ENCODE data around the gene MCC.
A peak's percentile ranks its signal among the peaks of the same experiment; 100 is the strongest.

MCC gene

GRCh38 chr5:112995764-112996618 is 492.3 kb downstream of the MCC start:
- peak; percentile 64 for DNase-seq (ENCODE audit: low spot score)

- DNase-seq (ENCODE audit: low spot score): peak; percentile 47
Measured at GRCh38 chr5:112986224-112986623, 502.0 kb downstream of the MCC start.

DNA sequence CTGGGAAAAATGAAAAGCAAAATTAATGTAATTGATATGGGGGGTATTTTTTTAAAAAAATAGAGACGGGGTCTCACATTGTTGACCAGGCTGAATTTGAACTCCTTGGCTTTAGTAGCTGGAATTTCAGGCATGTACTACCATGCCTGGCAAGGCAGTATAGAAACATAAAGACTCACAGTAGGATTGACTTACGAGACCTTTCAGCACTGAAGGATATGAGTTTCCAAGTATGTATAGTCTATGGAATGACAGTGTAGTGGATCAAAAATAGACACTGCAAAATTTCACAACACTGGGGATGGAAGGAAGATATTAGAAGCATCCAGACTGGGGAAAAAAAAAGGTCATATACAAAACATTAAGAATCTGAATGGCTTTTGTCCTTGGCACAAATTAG is 504.9 kb downstream of the MCC start:
- DNase-seq (ENCODE audit: low spot score): no peak

DNA sequence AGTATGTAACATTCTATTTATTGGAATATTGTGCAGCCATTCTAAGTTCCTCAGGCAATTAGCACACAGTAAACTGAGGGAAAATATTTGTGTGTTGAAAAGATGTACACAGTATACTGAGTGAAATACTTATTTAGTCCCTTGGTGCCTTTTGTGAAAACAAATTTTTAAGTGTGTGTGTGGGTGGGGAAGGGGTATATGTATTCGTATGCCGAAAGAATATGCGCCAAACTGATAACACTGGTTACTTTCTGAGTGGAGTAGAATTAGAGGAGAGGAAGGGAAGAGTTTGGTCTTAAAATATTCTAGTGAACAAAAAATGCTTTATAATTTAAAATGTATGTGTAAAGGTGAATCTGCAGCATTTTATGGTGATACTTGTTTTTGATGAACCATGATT is 508.5 kb downstream of the MCC start:
- DNase-seq (ENCODE audit: low spot score): no peak

DNA sequence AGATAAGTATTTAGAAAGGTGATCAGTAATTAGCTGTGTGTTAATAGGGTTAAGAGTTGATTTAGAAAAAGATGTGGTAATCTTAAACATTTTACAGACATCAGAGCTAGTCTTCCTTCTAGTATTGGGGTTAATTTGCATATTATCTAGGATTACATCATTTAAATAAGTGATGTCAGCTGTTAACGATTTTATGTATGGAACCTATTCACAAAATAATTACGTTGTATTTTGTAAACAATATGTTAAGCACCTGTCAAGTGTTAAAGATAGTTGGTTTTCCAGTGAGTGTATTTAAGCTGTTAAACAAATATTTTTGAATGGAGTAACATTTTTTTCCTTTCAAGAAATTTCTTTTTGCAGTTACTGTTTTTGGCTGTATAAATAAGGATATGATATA is 509.4 kb downstream of the MCC start:
- DNase-seq (ENCODE audit: low spot score): no peak

GRCh38 chr5:112977440-112977861 is 510.8 kb downstream of the MCC start:
- DNase-seq (ENCODE audit: low spot score): no peak

GRCh38 chr5:112976432-112977309 is 511.6 kb downstream of the MCC start, which contains the start of gene DCP2:
Gene DCP2, plus strand, starts transcription at chr5:112976798. Its CDS starts 136 bp downstream, at chr5:112976934.
- DNase-seq (ENCODE audit: low spot score): peak; percentile 100

DNA sequence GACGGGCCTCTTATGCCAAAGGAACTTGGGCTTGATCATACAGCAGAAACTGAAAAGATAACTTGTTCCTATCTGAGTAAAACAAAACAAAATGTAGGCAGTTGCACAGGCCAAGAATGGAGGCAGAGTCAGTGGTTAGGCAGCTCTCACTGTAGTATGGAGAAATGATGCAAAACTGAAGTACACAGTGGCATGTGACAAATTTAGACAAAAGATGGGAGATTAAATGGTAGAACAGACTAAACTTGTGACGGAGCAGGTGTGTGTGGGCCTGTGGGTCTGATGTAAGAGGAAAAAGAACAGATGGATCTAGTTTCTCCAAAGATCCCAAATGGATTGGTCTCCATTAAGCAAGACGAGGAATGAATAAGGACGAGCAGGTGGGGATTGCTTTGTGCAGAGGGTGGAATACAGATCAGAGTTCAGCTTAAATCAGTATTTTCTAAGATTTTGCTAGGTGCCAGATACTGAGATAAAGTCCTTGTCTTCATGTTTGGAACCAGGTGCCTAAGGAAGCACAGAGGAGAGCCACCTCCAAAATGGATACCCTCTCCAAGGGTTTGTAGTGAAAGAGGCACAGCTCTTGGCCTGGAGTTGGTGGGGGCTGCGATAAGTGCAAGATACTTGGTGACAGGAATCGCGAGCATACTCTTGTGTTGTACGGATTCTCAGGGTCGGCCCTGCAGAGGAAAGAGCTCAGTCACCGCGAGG is 512.4 kb downstream of the MCC start:
- no peak for DNase-seq (ENCODE audit: low spot score)

GRCh38 chr5:112974901-112975300 is 513.4 kb downstream of the MCC start:
- no peak for DNase-seq (ENCODE audit: low spot score)

DNA sequence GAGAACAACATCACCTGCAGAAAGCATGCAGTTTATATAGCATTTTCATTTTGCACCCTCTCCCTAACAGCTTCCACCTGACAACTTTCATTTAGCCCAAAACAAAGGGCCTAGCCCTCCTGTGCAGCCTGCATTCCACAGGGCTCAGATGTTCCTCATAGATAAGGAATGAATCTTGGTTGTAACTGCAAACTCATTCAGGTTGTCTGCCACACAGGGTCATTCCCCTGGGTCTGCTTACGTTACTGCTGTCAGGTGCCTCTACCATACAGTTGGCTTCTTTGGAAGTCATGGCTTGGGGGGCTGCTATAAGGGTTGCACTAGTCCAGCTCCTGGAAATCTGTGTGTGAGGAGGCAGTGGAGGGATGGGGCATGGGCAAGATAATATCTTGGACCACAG is 514.3 kb downstream of the MCC start:
- DNase-seq (ENCODE audit: low spot score): no peak

GRCh38 chr5:112973036-112973435 is 515.2 kb downstream of the MCC start:
- no peak for DNase-seq (ENCODE audit: low spot score)

Small RNAs within 50 kb of the gene (small RNA-seq; reads per million reads assigned to genes)
- 0 reads per million in 2 experiments for gene RNU4ATAC13P
